Measurements from ENCODE around the gene ELK4.

The ELK4 gene

DNA sequence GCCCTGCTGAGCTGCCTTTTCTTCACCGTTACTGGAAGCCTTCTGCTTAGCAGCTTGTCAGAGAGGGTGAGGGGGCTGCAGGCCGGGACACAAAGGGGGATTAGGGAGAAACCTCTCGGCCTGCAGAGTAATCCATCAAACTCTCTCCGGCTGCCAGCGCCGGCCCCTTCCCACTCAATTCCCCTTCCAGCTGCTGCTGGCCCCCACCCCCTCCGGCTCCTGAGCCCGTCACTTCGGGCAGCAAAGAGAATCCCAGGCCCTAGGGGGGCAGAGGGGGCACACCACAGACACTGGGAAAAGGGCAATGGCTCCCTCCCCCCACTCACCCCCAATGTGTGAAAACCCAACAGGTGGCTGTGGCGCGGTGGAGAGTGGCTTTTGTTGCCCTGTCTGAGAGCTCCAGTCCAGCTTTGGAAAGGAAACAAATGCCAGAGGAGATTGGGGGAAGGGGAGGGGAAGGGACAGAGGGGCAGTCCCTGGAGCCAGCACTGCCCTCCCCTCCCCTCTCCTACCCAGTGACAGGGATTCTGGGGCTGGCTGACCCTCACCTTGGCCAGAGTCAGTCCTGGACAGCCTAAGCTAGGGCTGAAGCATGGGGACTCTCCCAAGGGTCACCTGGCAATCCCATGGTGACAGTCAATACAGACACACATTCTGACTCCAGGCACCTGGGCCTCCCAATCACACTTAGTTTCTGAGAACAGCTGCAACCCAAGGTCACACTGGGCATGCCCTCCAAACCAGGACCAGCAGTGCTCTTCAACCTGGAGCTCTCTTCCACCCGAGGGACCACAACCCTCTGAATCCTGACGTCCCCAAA lies 39.0 kb upstream of the ELK4 start:
- H3F3A ChIP-seq (ENCODE audit: low read depth), result no peaks in the 10 kb centered on the region
- H3K27me3 ChIP-seq (ENCODE audit: insufficient read depth, low read length, poor library complexity, severe bottlenecking), result no peaks in the 10 kb centered on the region
- no peaks in the 10 kb centered on the region for H4K20me1 ChIP-seq (ENCODE audit: insufficient read depth, low read length, poor library complexity, severe bottlenecking)
- no peak overlapping the region for H2AFZ ChIP-seq (ENCODE audit: low read length)
- peaks cover 39% of the 10 kb centered on the region for H3K4me1 ChIP-seq (ENCODE audit: insufficient read depth, low read length, poor library complexity, severe bottlenecking)
- H3K9ac ChIP-seq (ENCODE audit: low read depth, low read length, poor library complexity, severe bottlenecking), result peak overlapping the region; percentile 9
- H3K4me2 ChIP-seq (ENCODE audit: low read depth, low read length, poor library complexity, severe bottlenecking), result no peak overlapping the region
- no peaks in the 10 kb centered on the region for H3K36me3 ChIP-seq (ENCODE audit: insufficient read depth, low read length)
- TF ChIP-seq, protein P1, sequence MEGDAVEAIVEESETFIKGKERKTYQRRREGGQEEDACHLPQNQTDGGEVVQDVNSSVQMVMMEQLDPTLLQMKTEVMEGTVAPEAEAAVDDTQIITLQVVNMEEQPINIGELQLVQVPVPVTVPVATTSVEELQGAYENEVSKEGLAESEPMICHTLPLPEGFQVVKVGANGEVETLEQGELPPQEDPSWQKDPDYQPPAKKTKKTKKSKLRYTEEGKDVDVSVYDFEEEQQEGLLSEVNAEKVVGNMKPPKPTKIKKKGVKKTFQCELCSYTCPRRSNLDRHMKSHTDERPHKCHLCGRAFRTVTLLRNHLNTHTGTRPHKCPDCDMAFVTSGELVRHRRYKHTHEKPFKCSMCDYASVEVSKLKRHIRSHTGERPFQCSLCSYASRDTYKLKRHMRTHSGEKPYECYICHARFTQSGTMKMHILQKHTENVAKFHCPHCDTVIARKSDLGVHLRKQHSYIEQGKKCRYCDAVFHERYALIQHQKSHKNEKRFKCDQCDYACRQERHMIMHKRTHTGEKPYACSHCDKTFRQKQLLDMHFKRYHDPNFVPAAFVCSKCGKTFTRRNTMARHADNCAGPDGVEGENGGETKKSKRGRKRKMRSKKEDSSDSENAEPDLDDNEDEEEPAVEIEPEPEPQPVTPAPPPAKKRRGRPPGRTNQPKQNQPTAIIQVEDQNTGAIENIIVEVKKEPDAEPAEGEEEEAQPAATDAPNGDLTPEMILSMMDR (conservative IDR thresholded peaks at IDR 0.05; ENCODE audit: low read length), result no peak
- no peak for TF ChIP-seq EZH2phosphoT487 (IDR thresholded peaks at IDR 0.05; ENCODE audit: borderline replicate concordance)
- no peaks in the 10 kb centered on the region for H3K9me3 ChIP-seq (ENCODE audit: insufficient read depth, low read depth, low read length)
- no peaks in the 10 kb centered on the region for H3K9me2 ChIP-seq (replicated peaks; ENCODE audit: low read depth, low read length)
- no peak overlapping the region for H3K4me3 ChIP-seq (ENCODE audit: low read length, poor library complexity, severe bottlenecking)
- peaks cover 68% of the 10 kb centered on the region for H3K79me2 ChIP-seq (ENCODE audit: insufficient read depth, low read length)

DNA sequence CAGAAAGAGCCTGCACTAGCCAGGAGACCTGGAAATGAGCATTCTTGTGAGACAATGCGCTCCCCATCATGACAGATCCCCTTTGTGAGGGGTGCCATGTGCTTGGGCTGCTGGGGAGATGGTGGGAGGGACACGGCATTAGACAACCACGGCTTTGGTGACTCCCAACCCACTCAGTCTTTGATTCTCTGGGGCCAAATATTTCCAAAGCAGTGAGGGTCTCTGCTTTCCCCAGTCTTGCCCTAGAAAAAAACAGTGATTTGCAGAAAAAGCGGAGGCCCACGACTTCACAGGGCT lies 38.3 kb upstream of the ELK4 start:
- Histone ChIP-seq H3K4me2 (ENCODE audit: low read depth, low read length, poor library complexity, severe bottlenecking) (peak overlapping the region; percentile 43), H3K4me3 (ENCODE audit: low read length, poor library complexity, severe bottlenecking) (no peak overlapping the region), H3K9me3 (ENCODE audit: insufficient read depth, low read depth, low read length) (no peaks in the 10 kb centered on the region), H2AFZ (ENCODE audit: low read length) (no peak overlapping the region), H3F3A (ENCODE audit: low read depth) (no peaks in the 10 kb centered on the region), H3K36me3 (ENCODE audit: insufficient read depth, low read length) (no peaks in the 10 kb centered on the region), H3K4me1 (ENCODE audit: insufficient read depth, low read length, poor library complexity, severe bottlenecking) (peaks cover 38% of the 10 kb centered on the region), H3K9ac (ENCODE audit: low read depth, low read length, poor library complexity, severe bottlenecking) (no peak overlapping the region), H3K79me2 (ENCODE audit: insufficient read depth, low read length) (peaks cover 67% of the 10 kb centered on the region), H3K27me3 (ENCODE audit: insufficient read depth, low read length, poor library complexity, severe bottlenecking) (no peaks in the 10 kb centered on the region), H4K20me1 (ENCODE audit: insufficient read depth, low read length, poor library complexity, severe bottlenecking) (no peaks in the 10 kb centered on the region), H3K9me2 (replicated peaks; ENCODE audit: low read depth, low read length) (no peaks in the 10 kb centered on the region)
- TF ChIP-seq, protein P1 (conservative IDR thresholded peaks at IDR 0.05; ENCODE audit: low read length), result no peak
- TF ChIP-seq EZH2phosphoT487 (IDR thresholded peaks at IDR 0.05; ENCODE audit: borderline replicate concordance), result no peak

DNA sequence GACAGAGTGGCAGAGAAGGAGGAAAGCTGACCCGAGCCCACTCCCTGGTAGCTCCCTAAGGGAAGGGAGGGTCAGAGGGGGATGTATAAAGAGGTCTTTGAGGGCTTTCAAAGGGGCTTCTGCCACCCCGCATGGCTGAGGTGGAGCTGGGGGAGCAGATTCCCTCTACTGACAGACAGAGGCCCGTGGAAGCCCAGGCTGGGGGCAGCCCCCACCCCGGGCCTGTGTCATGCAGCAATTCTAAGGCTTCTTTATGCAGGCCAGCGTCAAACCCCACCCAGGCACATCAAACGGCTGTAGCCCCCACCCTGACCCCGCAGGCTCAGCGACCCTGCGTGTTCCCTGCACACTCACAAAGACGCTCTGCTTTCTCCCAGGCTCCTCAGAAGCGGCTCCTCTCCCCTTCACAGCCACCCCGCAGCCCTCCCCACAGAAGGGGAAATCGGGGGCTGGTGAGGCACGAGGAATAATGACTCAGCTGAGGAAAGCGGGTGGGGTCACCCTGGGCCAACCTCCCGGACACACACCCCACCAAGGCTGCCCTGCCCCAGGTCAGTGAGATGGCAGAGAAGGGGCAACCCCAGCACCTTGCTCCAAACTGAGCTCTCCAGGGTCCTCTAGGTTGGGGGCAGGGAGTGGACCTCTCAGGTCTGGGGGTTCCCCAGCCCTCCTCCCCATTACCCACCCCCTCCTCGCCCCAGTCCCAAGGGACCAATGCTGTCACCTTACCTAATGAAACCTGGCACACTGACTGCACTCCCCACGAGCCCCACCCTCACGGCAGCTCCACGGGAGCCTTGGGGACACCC lies 37.7 kb upstream of the ELK4 start:
- peak overlapping the region; percentile 43 for H3K4me2 ChIP-seq (ENCODE audit: low read depth, low read length, poor library complexity, severe bottlenecking)
- H4K20me1 ChIP-seq (ENCODE audit: insufficient read depth, low read length, poor library complexity, severe bottlenecking), result no peaks in the 10 kb centered on the region
- no peaks in the 10 kb centered on the region; the same call in 1 of the 2 replicates for H3K36me3 ChIP-seq (ENCODE audit: insufficient read depth, low read length)
- peaks cover 43% of the 10 kb centered on the region for H3K4me1 ChIP-seq (ENCODE audit: insufficient read depth, low read length, poor library complexity, severe bottlenecking)
- H3F3A ChIP-seq (ENCODE audit: low read depth), result no peaks in the 10 kb centered on the region
- no peak overlapping the region for H3K4me3 ChIP-seq (ENCODE audit: low read length, poor library complexity, severe bottlenecking)
- no peaks in the 10 kb centered on the region for H3K9me2 ChIP-seq (replicated peaks; ENCODE audit: low read depth, low read length)
- no peaks in the 10 kb centered on the region for H3K9me3 ChIP-seq (ENCODE audit: insufficient read depth, low read depth, low read length)
- TF ChIP-seq EZH2phosphoT487 (IDR thresholded peaks at IDR 0.05; ENCODE audit: borderline replicate concordance), result no peak
- TF ChIP-seq, protein P1 (conservative IDR thresholded peaks at IDR 0.05; ENCODE audit: low read length), result no peak
- no peaks in the 10 kb centered on the region for H3K27me3 ChIP-seq (ENCODE audit: insufficient read depth, low read length, poor library complexity, severe bottlenecking)
- peak overlapping the region; percentile 40 for H3K9ac ChIP-seq (ENCODE audit: low read depth, low read length, poor library complexity, severe bottlenecking)
- H2AFZ ChIP-seq (ENCODE audit: low read length), result no peak overlapping the region
- H3K79me2 ChIP-seq (ENCODE audit: insufficient read depth, low read length), result peaks cover 68% of the 10 kb centered on the region
